ENCODE data around the gene KLHL35. TPM values are rescaled to one million over a fixed set of nuclear protein-coding genes. Genes with fewer than 3 reads are reported as not detected.

Gene KLHL35
- polyA plus RNA-seq, 1 experiment: 0.81 TPM

DNA sequence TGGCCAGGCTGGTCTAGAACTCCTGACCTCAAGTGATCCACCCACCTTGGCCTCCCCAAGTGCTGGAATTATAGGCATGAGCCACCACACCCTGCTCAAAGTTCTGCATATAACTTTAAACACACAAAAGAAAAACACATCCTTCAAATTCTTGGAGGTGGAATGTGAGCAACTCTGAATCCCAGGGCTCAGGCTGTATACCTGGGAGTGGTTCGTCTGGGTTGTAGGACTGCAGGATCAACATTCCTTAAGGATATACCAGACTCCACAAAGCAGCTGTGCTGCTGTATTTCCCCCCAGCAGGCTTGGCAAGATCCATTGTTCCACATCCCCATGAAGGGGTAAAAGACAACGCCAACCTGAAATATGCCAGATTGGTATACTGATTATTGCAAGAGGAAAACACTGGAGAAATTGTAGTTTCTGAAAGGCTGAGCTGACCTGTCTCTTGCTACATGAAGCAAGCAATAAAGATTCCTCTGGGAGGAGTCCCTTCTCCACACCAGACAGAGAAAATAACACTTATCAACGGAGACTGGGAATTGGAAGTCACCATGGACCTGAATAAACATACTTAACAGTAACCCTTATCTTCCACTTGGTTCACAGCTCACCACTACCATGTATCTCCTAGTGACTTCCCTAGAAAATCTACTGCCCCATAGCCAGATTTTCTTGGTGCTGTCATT lies 45.9 kb downstream of the KLHL35 start:
- DNase-seq (ENCODE audit: low read depth, low spot score): no peak
- CTCF ChIA-PET: interaction anchor here (0.7 to 6.9 kb wide), 8 partner anchors 57 to 145 kb away, joined by 3 to 105 read pairs (median 8); partner anchors contain the start of gene GDPD5
- Histone ChIP-seq H3K27ac (ENCODE audit: low read depth, low read length) (no peak overlapping the region), H3K4me3 (ENCODE audit: low read depth, low read length) (no peak overlapping the region), H3K9me3 (ENCODE audit: control insufficient read depth, insufficient read depth, low read length) (no peaks in the 10 kb centered on the region), H3K27me3 (ENCODE audit: control insufficient read depth, insufficient read depth, low read length) (peaks cover 9% of the 10 kb centered on the region)
- POLR2A ChIA-PET: no interaction called here
- TF ChIP-seq, protein P1, sequence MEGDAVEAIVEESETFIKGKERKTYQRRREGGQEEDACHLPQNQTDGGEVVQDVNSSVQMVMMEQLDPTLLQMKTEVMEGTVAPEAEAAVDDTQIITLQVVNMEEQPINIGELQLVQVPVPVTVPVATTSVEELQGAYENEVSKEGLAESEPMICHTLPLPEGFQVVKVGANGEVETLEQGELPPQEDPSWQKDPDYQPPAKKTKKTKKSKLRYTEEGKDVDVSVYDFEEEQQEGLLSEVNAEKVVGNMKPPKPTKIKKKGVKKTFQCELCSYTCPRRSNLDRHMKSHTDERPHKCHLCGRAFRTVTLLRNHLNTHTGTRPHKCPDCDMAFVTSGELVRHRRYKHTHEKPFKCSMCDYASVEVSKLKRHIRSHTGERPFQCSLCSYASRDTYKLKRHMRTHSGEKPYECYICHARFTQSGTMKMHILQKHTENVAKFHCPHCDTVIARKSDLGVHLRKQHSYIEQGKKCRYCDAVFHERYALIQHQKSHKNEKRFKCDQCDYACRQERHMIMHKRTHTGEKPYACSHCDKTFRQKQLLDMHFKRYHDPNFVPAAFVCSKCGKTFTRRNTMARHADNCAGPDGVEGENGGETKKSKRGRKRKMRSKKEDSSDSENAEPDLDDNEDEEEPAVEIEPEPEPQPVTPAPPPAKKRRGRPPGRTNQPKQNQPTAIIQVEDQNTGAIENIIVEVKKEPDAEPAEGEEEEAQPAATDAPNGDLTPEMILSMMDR (IDR thresholded peaks at IDR 0.05; ENCODE audit: low read depth, low read length): no peak

GRCh38 chr11:75384438-75385080 lies 48.4 kb downstream of the KLHL35 start:
- POLR2A ChIA-PET: interaction anchor here (1.7 kb wide), 1 partner anchor 105 kb away, joined by 7 read pairs; no protein-coding TSS in a partner anchor

GRCh38 chr11:75383246-75383645 lies 49.8 kb downstream of the KLHL35 start:
- H3K9me3 ChIP-seq (ENCODE audit: control insufficient read depth, insufficient read depth, low read length): no peaks in the 10 kb centered on the region; the same call in 1 of the 2 replicates
- H3K27ac ChIP-seq (ENCODE audit: low read depth, low read length): no peak overlapping the region
- TF ChIP-seq, protein P1 (IDR thresholded peaks at IDR 0.05; ENCODE audit: low read depth, low read length): no peak
- no peaks in the 10 kb centered on the region for H3K27me3 ChIP-seq (ENCODE audit: control insufficient read depth, insufficient read depth, low read length)
- ChIA-PET CTCF (interaction anchor here (1.2 to 6.9 kb wide), 4 partner anchors 33 to 104 kb away, joined by 5 to 157 read pairs (median 57); no protein-coding TSS in a partner anchor), POLR2A (no interaction called here)
- no peak overlapping the region for H3K4me3 ChIP-seq (ENCODE audit: low read depth, low read length)
- no peak for DNase-seq (ENCODE audit: low read depth, low spot score)

More at GRCh38 chr11:75384438-75385080, 48.4 kb downstream of the KLHL35 start:
- H3K4me3 ChIP-seq (ENCODE audit: low read depth, low read length): no peak overlapping the region
- no peaks in the 10 kb centered on the region for H3K27me3 ChIP-seq (ENCODE audit: control insufficient read depth, insufficient read depth, low read length)
- CTCF ChIA-PET: interaction anchor here (0.6 to 6.9 kb wide), 28 partner anchors 8 to 136 kb away, joined by 3 to 157 read pairs (median 4); partner anchors contain the start of gene ARRB1
- TF ChIP-seq, protein P1 (IDR thresholded peaks at IDR 0.05; ENCODE audit: low read depth, low read length): peak; percentile 99
- DNase-seq (ENCODE audit: low read depth, low spot score): no peak
- no peak overlapping the region for H3K27ac ChIP-seq (ENCODE audit: low read depth, low read length)
- H3K9me3 ChIP-seq (ENCODE audit: control insufficient read depth, insufficient read depth, low read length): no peaks in the 10 kb centered on the region

- DNase-seq (ENCODE audit: low read depth, low spot score): no peak
- Histone ChIP-seq H3K9me3 (ENCODE audit: control insufficient read depth, insufficient read depth, low read length) (no peaks in the 10 kb centered on the region; the same call in 1 of the 2 replicates), H3K27ac (ENCODE audit: low read depth, low read length) (no peak overlapping the region), H3K27me3 (ENCODE audit: control insufficient read depth, insufficient read depth, low read length) (peaks cover 4% of the 10 kb centered on the region), H3K4me3 (ENCODE audit: low read depth, low read length) (no peak overlapping the region)
- TF ChIP-seq, protein P1 (IDR thresholded peaks at IDR 0.05; ENCODE audit: low read depth, low read length): no peak
- ChIA-PET CTCF (interaction anchor here (0.5 to 6.8 kb wide), 7 partner anchors 9 to 102 kb away, joined by 3 to 157 read pairs (median 6); no protein-coding TSS in a partner anchor), POLR2A (interaction anchor here (0.5 to 1.7 kb wide), 2 partner anchors 101 to 164 kb away, joined by 4 to 8 read pairs; no protein-coding TSS in a partner anchor)
Observed at GRCh38 chr11:75380716-75381420, 52.1 kb downstream of the KLHL35 start.

Data from AG04450 (cell line).